GM18873 (cell line): ENCODE measurements around the gene COQ8B.

Source experiments
- ATAC-seq: cut with Tn5 transposase; IDR thresholded peaks from one replicate; pipeline ENCODE4 v1.9.1; 2021; ENCODE audit warnings: mild to moderate bottlenecking, moderate library complexity, moderate number of reproducible peaks; ENCODE audit not compliant: unreplicated experiment, low FRiP score

Gene COQ8B

GRCh38 chr19:40693150-40693788 lies 23.4 kb downstream of the COQ8B start:
- no peak for ATAC-seq

GRCh38 chr19:40692212-40692551 lies 24.5 kb downstream of the COQ8B start:
- no peak for ATAC-seq

GRCh38 chr19:40691421-40692211 lies 25.1 kb downstream of the COQ8B start:
- ATAC-seq = no peak

- no peak for ATAC-seq
These were observed 25.8 kb downstream of the COQ8B start for GRCh38 chr19:40690693-40691420.

- ATAC-seq = no peak
These were observed 26.5 kb downstream of the COQ8B start, which contains the start of gene NUMBL for GRCh38 chr19:40690050-40690692. NUMBL (minus strand) TSS chr19:40690651; CDS start chr19:40690483, 168 bp downstream.

- ATAC-seq = no peak
These were observed 27.2 kb downstream of the COQ8B start for GRCh38 chr19:40689339-40690049.

GRCh38 chr19:40688987-40689338 lies 27.7 kb downstream of the COQ8B start:
- no peak for ATAC-seq

- ATAC-seq = no peak
These were observed 28.4 kb downstream of the COQ8B start for GRCh38 chr19:40688309-40688708.

GRCh38 chr19:40687525-40688016 lies 29.1 kb downstream of the COQ8B start:
- ATAC-seq = no peak

- ATAC-seq = no peak
These were observed 29.7 kb downstream of the COQ8B start for GRCh38 chr19:40686882-40687524.

GRCh38 chr19:40685563-40685962 lies 31.1 kb downstream of the COQ8B start:
- no peak for ATAC-seq

- no peak for ATAC-seq
These were observed 31.6 kb downstream of the COQ8B start for GRCh38 chr19:40685016-40685526.

- no peak for ATAC-seq
These were observed 32.4 kb downstream of the COQ8B start for GRCh38 chr19:40684280-40684679.

- no peak for ATAC-seq
These were observed 33.2 kb downstream of the COQ8B start for GRCh38 chr19:40683437-40683836.

GRCh38 chr19:40682431-40682964 lies 34.2 kb downstream of the COQ8B start:
- ATAC-seq = no peak

GRCh38 chr19:40681039-40681438 lies 35.6 kb downstream of the COQ8B start:
- ATAC-seq = no peak

GRCh38 chr19:40677156-40677555 lies 39.5 kb downstream of the COQ8B start:
- no peak for ATAC-seq

- ATAC-seq = no peak
These were observed 42.4 kb downstream of the COQ8B start for GRCh38 chr19:40674291-40674690.

- ATAC-seq = no peak
These were observed 43.3 kb downstream of the COQ8B start for GRCh38 chr19:40673397-40673796.
